GM18508 (cell line): ENCODE results near the gene CCDC15.
"Not testable (repeated sequence)": the region's sequence is repeated elsewhere in the genome, so short reads cannot be mapped to it uniquely, and the experiment has no call there.

ENCODE experiments used
- ATAC-seq: cut with Tn5 transposase; IDR thresholded peaks from one replicate; pipeline ENCODE4 v1.9.1; 2021; ENCODE audit warnings: moderate number of reproducible peaks; ENCODE audit not compliant: insufficient read depth, unreplicated experiment

Gene CCDC15

GRCh38 chr11:124983674-124984511 is 29.9 kb downstream of the CCDC15 start:
- no peak for ATAC-seq

GRCh38 chr11:124984512-124984854 is 30.5 kb downstream of the CCDC15 start:
- no peak for ATAC-seq

DNA sequence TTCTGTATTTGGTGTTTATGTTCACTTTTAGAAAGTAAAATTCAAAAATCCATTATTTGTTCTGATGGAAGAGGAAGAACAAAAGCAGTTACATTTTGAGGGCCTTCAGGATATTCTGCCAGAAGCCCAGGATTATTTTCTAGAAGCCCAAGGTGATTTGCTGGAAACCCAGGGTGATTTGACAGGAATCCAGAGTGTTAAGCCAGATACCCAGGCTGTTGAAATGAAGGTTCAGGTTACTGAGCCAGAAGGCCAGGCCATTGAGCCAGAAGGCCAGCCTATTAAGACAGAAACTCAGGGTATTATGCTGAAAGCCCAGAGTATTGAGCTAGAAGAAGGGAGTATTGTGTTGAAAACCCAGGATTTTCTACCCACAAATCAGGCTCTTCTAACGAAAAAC is 33.1 kb downstream of the CCDC15 start:
- ATAC-seq, result no peak

DNA sequence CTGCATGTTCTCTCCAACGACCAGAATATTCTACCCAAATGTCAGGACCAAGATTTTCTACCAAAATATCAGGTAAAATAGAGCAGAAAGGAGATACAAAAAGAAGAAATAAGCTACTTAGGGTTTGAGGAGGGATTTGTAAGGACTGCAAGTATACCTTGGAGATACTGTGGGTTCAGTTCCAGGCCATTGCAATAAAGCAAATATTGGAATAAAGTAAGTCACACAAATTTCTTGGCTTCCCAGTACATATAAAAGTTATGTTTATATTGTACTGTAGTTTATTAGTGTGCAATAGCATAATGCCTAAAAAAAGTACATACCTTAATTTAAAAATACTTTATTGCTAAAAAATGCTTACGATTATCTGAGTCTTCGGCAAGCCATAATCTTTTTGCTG is 34.1 kb downstream of the CCDC15 start:
- no peak for ATAC-seq

DNA sequence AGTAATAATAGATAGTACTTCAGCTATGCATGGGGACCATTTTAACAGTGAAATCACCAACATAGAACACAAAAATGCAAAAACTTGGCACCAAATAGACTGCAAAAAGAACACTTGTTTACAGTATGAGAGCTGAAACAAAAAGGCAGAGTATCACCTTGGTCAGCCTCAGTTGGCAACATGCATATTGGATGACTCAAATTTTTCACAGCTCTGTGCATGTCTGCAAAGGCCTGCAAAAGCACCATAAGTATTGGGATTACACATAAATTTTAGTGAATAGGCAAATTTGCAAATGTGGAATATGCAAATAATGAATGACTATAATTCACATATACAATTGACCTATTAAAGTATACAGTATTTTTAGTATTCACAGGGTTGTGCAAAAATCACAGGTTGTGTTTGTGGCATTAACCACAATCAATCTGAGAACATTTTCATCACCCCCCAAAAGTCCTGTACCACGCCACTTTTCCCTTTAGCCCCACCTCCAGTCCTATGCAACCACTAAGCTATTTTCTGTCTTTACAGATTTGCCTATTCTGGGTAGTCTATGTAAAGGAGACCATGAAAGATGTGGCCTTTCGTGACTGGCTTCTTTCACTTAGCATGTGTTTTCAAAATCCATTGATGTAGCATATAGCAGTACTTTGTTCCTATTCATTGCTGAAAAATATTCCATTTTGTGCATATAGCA is 47.2 kb downstream of the CCDC15 start:
- no peak for ATAC-seq

GRCh38 chr11:125001849-125002248 is 47.8 kb downstream of the CCDC15 start:
- ATAC-seq, result no peak

DNA sequence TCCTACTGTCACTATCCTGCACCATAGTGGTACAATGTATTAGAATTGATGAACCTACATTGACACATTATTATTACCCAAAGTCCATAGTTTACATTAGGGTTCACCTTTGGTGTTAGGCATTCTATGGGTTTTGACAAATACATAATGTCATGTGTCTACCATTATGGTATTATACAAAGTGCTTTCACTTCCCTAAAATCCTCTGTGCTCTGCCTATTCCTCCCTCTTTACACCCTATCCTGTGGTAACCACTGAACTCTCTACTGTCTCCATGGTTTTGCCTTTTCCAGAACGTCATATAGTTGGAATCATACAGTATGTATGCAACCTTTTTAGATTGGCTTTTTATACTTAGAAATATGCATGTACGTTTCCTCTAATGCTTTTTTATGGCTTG is 51.5 kb downstream of the CCDC15 start:
- no peak for ATAC-seq

DNA sequence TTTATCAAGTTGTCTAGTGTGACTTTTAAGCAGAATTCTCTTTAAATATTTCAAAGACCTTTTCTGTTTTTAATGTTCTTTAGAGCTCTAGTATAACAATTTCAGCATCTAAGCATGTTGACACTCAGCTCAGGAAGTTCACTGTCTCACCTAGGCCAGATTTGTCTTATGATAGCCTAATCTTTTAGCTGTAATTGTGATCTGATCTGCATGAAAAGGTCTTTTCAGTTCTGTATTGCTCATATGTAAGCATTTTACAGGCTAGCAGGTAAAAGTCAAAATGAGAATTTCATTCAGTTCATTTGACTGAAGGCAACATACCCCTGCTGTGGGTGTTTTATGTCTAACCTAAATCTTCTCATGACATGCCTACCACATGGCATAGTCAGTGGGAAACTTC is 62.4 kb downstream of the CCDC15 start:
- no peak for ATAC-seq

DNA sequence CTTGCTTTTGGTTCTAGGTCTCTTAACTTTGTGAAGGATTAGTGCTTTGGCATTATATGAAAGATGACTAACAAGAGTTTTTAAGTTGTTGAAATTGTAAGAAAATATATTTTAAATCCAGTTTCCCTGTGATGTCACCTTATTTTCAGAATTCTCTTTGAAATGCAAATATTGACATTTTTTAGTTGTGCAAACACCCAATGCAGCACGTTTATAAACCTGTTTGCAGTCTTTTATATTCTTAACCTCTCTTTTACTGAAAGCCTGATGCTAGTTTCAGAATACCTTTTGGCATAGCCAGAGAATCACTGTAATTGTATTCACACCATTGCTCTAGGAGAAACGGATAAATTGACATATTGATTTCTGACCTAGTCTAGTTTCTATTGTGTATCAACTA is 66.3 kb downstream of the CCDC15 start:
- ATAC-seq, result no peak

DNA sequence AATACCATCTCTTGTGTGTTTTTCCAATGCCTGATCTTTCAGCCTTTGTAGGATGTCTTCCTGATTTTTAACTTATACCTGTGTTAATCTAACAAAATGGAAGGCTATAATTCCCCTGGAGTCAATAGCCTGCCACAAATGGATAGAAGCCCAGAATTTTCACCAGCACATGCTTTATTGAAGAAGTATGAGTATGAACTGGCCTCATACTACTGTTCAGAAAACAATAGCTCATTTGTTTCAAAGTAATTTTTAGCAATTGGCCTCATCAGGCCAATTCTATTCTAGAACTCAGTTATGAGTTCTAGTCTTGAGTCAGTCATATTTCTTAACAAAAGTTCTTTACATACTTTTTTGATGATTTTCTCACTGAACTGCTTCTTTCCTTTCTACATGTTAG is 68.5 kb downstream of the CCDC15 start:
- no peak for ATAC-seq

DNA sequence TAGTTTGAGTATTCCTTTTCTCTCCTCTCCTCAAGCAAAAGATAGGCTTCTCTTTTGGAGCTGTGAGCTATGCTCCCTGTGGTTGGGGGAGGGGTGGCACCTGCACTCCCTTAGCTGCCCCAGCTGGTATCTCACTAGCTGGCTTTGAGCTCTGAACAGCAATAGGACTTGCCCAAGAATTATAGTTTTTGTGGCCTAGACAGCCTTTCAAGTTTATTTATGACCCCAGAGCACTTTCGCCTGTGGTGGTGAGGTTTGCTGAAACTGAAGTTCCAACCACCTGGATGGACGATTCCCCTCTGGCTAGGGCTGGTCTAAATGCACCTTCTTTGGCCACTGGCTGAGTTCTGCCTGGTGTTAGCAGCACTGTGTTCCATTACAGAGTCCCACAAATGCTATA is 72.0 kb downstream of the CCDC15 start:
- ATAC-seq, result no peak

DNA sequence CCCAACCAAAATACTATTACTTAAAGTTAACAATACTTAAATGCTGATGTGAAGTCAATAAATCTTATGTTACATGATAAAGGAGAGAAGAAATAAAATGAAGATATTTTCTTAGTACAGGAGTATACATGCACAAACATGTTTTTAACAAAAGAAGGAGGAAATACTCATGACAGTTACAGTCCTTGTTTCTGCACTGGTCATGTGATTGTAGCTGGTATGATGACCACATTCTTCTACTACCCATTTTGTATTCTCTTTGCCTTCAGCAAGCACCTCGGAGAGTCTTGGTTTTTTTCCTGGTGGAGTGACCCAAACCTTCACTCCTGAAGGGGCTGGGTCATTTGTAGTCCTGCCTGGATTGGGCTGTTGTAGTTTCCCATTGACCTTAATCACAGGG is 75.4 kb downstream of the CCDC15 start:
- not testable (repeated sequence) for ATAC-seq

DNA sequence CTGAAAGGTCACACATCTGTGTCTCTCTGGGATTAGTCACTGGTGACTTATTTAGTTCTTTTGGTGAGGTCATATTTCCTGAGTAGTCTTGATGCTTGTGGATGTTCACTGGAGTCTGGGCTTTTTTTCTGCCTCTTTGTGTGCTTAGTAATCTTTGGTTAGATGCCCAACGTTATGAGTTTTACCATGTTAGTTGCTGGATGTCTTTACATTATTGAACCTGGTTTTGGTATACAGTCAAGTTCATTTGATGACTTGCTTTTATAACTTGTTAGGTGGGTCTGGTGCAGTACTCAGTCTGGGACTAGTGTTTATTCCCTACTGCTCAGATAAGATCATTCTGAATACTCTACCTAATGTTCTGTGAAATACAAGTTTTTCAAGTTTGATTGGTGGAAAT is 82.9 kb downstream of the CCDC15 start:
- ATAC-seq, result no peak

DNA sequence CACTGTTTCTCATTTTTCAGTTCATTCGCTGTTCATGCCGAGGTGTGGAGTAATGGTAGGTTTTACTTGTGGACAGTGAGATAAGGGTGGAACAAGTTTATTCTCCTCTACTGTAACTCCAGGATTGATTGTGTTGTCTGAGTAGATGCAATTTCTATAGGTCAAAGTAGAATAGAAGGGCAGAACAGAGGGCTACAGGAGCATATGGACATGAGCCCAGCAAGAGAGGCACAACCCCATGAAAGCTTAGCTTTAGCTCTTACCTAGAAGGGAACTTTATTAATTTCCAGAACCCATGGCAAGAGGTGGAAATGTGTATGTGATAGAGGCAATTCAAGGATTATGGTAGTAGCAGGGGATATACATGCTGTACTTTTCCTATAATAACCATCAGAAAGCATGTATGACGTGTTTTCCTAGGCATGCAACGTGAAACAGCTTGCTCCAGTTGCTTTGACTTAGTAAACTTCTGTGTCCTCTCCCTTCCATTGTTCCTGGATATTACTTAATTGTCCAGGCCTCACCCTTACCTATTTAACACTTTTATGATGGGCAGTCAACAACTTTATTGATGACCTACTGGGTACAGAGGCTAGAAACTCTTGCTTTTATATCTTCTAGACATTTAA is 95.3 kb downstream of the CCDC15 start:
- no peak for ATAC-seq

GRCh38 chr11:125052047-125052446 is 98.0 kb downstream of the CCDC15 start:
- no peak for ATAC-seq

GRCh38 chr11:125053167-125053566 is 99.2 kb downstream of the CCDC15 start:
- ATAC-seq, result no peak

DNA sequence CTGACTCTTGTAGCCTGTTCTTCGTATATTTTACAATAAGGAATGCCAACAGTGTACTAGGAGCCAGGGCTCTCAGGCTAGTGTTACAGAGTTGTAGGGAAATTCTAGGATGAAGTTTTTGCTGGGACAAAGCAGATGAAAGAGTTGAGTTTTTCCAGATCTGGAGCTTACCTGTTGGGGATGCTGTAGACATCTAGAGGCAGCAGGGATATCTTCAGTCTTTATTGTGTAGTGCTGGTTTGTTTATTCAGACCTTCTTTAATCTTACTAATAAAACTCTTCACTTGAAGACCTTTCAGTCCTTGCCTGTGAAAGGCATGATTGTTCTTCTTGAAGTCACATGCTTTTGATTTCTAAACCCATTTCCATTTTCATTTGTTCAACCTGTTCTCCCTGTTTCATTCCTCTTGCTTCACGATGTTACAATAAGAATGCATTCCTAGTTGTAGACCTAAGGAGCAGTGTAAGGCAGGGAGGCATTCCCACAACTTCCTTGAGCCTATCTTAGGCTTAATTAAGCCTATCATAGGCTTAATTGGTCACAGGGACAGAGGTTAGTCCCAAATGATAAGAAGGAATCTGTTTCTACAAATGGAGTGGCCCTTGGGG is 101.2 kb downstream of the CCDC15 start:
- no peak for ATAC-seq

GRCh38 chr11:125056111-125056510 is 102.1 kb downstream of the CCDC15 start:
- ATAC-seq, result not testable (repeated sequence)

DNA sequence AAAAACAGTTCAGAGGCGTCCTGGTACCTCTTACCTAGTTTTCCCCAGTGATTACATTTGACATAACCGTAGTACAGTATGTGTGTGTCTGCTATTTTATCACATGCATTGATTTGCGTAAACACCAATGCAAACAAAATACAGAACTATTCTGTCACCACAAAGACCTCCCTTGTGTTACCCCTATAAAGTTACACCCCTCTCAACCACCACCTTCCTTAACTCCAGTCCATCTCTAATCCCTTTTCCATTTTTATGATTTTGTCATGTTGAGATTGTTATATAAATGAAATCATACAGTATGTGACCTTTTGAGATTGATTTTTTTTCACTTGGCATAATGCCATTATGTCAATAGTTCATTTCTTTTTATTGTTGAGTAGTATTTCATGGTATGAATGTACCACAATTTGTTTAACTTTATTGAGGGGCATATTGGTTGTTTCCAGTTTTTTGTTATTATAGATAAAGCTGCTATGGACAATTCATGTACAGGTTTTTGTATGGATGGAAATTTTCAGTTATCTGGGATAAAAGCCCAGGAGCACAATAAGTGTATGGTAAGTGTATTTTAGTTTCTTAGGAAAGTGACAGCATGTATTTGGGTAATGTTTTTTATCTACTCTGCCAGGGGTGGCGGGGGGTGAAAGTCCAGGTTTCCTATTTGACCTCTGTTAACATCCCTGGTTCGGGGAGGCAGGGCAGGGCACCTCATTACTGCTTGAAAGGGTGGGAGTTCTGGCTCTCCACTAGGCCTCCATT is 103.1 kb downstream of the CCDC15 start:
- no peak for ATAC-seq

DNA sequence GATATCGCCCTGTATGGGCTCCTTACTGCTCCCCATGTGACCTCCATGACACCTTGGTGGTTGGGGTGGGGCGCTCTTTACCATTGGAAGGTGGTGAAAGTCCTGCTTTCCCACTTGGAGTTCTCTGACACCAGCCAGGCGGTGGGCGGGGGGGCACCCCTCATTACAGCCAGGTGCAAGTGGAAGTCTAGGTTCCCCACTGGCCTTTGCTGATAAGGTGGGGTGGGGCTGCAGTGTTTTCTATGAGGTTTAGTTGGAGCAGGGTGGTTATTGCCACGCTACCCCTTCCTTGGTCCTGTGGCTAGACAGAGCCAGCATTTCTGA is 103.7 kb downstream of the CCDC15 start:
- no peak for ATAC-seq

DNA sequence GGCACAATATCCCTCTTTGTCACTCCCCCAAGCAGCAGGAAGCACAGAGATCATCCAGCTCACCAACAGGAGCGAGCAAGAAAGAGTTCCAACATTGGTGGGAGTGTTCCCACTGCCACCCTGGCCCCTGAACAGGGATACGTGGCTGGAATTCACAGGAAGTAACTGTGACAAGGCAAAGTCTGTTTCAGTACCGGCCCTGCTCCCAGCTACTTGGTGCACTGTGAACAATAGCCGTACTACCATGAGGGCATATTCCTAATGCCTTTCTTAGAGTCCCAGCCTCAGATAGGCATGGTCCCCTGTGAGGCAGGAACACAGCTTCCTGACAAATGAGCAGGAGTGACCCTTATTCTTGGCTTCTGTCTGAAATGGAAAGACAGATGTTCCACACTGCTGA is 107.3 kb downstream of the CCDC15 start:
- no peak for ATAC-seq
